Measurements from ENCODE around the gene PLPP4. TPM values are rescaled to one million over a fixed set of nuclear protein-coding genes. Genes with fewer than 3 reads are reported as not detected.

The PLPP4 gene
- total RNA-seq, 1 experiment from 2014 or later: 1.7 TPM

DNA sequence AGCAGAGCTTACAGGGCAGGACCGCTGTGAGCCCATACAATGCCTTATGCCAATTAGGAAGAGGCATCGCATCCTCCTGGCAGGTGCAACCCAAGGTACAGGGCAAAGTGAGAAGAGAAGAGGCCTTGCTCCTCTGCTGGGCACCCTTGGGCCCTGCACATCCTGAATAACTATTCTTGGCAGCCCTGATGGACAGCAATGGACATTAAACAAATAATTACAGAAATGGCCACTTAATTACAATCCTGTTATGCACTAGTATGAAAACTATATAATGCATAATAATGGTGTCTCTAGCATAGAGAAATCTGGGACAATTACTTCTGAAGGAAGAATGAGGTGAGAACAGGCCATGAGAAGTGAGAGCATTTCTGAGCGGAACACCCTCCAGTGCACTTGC lies 83.5 kb downstream of the PLPP4 start:
- DNase-seq (ENCODE audit: low read depth, low spot score): no peak
- in situ Hi-C loops (cut with HindIII; ENCODE audit: low pct_unique_long_range_greater_than_20kb, low sequenced_read_pairs): no loop called here

DNA sequence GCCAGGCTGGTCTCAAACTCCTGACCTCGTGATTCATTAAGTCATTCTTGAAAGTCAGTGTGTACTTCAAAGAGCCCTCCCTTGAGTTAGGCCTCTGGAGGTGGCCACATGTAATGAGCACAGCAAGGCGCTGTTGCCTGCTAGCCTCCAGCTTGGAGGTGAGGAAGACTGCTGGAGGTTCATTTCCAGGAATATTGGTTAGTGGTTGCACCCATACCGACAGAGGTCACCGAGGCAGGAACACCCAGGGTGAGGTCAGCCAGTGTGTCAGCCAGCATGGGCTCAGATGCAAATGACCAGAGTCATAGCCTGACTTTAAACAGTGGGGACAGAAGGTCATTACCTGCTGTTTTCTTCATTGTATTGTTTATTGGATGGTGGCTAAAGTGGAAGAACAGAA lies 85.0 kb downstream of the PLPP4 start:
- in situ Hi-C loops (cut with HindIII; ENCODE audit: low pct_unique_long_range_greater_than_20kb, low sequenced_read_pairs): no loop called here
- DNase-seq (ENCODE audit: low read depth, low spot score): no peak

DNA sequence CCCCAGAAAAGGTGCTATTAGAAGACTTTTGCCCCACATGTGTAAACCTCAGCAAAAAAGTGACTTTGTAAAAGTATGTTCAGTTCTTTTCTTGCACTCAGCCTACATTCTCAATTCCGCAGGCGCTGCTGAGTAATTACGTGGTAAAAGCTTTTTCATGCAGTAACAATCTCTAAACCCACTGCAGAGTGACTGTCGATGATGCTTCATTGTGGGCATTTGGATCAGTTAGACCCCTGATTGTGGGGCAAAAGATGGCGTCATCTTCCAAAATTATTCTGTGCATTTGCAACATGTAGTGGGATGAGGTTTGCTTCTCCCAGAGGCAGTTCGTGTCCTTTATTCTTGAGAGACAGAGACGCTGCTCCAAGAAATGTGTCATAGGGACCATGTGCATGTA lies 85.6 kb downstream of the PLPP4 start:
- DNase-seq (ENCODE audit: low read depth, low spot score): no peak
- in situ Hi-C loops (cut with HindIII; ENCODE audit: low pct_unique_long_range_greater_than_20kb, low sequenced_read_pairs): no loop called here

DNA sequence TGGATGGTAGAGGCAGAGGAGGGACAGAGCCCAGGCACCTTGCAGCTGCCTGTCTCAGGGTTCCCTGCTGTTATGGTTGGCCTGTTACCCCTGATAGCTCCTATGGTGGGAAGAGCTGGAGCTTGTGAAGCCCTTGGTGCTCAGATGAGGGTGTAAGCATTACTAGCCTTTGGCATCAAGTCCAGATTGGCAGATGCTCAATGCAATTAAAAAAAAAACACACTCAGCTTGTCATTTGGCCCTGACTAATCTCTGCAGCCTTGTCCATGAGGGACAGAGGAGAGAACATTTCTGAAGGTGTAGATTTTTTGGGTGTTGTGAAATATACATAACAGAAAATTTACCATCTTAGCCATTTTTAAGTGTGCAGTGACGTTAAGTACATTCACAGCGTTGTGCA lies 86.3 kb downstream of the PLPP4 start:
- in situ Hi-C loops (cut with HindIII; ENCODE audit: low pct_unique_long_range_greater_than_20kb, low sequenced_read_pairs): no loop called here
- no peak for DNase-seq (ENCODE audit: low read depth, low spot score)

DNA sequence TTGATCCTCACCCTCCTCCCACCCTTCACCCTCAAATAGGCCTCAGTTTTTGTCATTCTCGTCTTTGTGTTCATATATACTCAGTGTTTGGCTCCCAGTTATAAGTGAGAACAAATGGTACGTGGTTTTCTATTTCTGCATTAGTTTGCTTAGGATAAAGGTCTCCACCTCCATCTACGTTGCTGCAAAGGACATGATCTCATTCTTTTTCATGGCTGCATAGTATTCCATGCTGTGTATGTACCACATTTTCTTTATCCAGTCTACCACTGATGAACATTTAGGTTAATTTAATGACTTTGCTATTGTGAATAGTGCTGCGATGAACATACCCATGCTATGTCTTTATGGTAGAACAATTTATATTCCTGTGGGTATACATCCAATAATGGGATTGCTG lies 91.2 kb downstream of the PLPP4 start:
- DNase-seq (ENCODE audit: low read depth, low spot score): no peak
- in situ Hi-C loops (cut with HindIII; ENCODE audit: low pct_unique_long_range_greater_than_20kb, low sequenced_read_pairs): no loop called here

DNA sequence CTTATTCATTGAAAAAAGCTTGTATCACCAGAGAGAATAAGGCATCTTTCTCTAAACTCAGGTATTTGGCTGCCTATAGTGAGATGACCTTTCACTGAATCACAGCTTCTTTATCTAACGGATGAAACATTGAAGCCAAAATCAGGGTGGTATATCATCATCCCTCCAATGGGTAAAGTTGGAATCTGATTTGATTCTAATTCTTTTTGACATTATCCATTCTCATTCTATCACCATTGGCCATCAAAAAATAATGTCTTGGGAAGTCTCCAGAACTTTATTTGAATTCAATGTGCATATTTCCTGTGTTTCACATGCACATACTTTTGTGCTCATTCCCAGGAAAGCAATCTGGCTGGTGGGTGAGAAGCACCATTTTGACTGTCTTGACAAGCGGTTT lies 95.2 kb downstream of the PLPP4 start:
- DNase-seq (ENCODE audit: low read depth, low spot score): no peak
- in situ Hi-C loops (cut with HindIII; ENCODE audit: low pct_unique_long_range_greater_than_20kb, low sequenced_read_pairs): no loop called here

DNA sequence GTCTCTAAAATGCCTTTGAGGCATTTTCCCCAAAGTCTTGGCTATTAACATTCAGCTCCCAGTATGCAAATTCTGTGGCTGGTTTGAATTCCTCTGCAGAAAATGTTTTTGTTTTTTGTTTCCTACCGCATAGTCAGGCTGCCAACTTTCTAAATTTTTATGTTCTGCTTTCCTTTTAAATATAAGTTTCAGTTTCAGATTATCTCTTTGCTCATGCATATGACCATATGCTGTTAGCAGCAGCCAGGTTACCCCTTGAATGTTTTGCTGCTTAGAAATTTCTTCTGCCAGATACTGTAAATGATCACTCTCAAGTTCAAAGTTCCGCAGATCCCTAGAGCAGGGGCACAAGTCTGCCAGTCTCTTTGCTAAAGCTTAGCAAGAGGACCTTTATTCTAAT lies 96.9 kb downstream of the PLPP4 start:
- no peak for DNase-seq (ENCODE audit: low read depth, low spot score)
- in situ Hi-C loops (cut with HindIII; ENCODE audit: low pct_unique_long_range_greater_than_20kb, low sequenced_read_pairs): no loop called here

DNA sequence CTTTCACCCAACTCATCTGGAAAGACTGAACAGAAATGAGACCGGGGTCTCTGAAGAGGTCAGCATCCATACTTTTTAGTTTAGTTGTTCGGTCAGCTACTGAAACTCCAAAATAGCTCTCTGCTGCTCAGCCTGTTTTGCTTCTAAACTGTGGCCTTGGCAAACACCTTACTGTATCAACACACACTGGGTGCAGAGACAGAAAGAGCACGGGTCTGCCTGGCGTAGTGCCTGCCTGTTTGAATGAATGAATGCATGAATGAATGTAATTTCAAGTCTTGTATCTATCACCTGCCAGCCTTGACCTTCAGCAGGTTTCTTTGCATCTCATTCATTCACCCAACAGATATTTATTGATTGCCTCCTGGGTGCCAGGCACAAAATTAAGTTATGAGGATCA lies 98.4 kb downstream of the PLPP4 start:
- in situ Hi-C loops (cut with HindIII; ENCODE audit: low pct_unique_long_range_greater_than_20kb, low sequenced_read_pairs): no loop called here
- no peak for DNase-seq (ENCODE audit: low read depth, low spot score)

DNA sequence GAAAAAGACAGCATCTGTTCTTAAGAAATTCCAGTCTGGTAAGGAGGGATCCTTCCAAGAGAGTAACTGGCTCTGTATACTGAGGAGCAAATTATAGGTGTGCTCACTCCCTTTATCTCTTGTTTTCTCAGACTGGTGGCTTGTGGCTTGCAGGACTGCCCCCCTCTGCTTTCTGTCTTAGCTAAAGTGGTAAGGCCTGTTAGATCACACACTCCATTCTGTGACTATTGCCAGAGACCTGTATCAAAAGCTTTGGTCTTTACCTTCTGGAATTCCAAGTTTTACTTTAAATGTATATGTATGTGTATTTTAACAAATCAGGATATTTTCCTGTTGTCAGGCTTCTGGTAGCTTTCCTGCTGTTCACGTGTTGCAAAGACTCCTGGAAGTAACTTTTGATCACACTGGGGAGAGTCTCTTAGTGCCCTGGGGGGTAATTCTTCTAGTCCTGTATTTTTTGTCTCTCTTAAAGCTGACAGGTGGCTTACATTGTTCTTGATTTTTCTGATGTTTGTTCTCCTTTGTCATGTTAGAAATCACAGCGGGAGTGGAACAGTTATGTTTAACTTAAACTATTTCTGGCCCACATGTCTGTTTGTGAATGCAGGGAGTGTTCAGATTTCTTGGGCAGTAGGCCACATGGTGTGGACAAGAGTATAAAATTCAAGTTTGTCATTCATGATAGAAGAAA lies 99.0 kb downstream of the PLPP4 start:
- in situ Hi-C loops (cut with HindIII; ENCODE audit: low pct_unique_long_range_greater_than_20kb, low sequenced_read_pairs): no loop called here
- DNase-seq (ENCODE audit: low read depth, low spot score): no peak

DNA sequence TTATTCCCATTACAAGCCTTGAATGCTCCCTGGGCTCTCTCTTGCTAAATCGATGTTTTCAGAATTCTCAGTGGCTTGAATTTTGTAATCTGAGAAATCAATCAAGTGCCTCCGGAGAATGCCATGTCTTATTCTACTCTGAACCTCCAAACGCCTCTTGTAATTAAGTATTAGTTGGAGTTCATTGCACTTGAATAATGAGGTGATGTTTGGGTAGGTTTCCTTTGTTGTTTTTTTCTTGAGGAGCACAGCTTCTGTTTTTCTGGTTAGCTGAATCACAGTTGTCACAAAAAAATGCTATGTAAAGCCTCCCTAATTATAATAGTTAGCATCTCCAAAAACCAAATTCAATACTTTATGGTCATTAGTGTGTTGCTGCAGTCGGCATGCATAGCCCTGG lies 100.3 kb downstream of the PLPP4 start:
- DNase-seq (ENCODE audit: low read depth, low spot score): no peak
- in situ Hi-C loops (cut with HindIII; ENCODE audit: low pct_unique_long_range_greater_than_20kb, low sequenced_read_pairs): no loop called here

DNA sequence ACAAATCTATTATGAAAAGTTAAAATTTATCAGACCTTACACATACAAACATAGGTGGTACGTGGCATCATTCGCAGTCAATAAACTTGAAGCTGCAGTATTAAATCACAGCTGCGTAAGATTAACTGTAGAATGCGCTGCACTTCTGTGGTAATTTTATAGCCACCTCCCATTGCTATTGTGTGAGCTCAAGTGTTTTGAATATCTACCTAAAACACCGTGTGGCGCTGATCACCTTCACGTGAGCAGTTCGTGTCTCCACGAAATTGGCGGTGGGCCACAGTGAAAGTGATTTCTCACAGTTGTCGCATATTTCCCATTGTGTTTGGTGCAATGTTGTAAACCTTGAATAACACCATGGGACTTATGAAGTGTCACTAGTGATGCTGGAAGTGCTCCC lies 102.8 kb downstream of the PLPP4 start:
- in situ Hi-C loops (cut with HindIII; ENCODE audit: low pct_unique_long_range_greater_than_20kb, low sequenced_read_pairs): no loop called here
- no peak for DNase-seq (ENCODE audit: low read depth, low spot score)

DNA sequence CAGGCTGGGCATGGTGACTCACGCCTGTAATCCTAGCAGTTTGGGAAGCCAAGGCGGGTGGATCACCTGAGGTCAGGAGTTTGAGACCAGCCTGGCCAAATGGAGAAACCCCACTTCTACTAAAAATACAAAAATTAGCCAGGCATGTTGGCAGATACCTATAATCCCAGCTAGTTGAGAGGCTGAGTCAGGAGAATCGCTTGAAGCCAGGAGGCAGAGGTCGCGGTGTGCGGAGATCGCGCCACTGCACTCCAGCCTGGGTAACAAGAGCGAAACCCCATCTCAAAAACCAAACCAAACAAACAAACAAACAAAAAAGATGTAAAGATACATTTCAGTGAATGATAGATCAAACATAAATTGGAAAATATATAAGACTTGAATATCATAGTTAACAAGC lies 105.9 kb downstream of the PLPP4 start:
- no peak for DNase-seq (ENCODE audit: low read depth, low spot score)
- in situ Hi-C loops (cut with HindIII; ENCODE audit: low pct_unique_long_range_greater_than_20kb, low sequenced_read_pairs): no loop called here

DNA sequence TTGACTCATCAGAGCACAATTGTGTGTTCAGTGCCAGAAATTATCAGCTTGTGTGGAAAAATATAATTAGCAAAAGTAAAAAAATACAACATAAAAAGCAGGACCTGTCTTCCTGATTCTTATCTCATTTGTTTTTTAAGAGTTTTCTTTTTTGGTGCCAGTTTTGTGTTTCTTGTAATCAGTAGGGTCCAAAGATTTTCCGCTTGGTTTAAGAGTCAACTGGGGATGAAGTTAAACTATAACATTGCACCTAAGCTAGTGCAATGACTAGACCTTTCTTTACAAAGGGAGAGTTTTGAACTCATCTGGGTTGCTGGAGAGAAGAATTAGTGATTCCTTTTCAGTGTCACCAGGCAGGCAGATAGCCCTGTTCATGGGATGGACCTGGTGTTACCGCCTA lies 113.4 kb downstream of the PLPP4 start:
- DNase-seq (ENCODE audit: low read depth, low spot score): no peak
- in situ Hi-C loops (cut with HindIII; ENCODE audit: low pct_unique_long_range_greater_than_20kb, low sequenced_read_pairs): no loop called here

DNA sequence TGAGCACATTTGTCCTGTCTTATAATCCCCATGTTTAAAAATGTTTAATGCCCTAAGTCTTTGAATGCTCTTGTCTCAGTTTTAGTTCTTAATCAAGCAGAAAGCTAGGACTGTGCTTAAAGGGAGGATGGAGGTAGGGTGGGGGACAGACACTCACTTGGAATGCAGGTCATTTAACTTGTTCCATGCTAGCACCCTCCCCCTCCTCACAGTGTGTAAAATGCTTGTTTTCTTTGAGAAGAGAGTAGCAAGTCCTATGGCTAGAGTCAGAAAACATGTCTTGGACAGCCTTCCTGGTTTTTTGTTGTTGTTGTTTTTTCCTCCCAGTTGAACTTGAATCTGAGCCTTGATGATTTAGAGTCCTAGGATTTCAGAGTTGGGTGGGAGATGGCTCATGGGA lies 114.2 kb downstream of the PLPP4 start:
- in situ Hi-C loops (cut with HindIII; ENCODE audit: low pct_unique_long_range_greater_than_20kb, low sequenced_read_pairs): no loop called here

DNA sequence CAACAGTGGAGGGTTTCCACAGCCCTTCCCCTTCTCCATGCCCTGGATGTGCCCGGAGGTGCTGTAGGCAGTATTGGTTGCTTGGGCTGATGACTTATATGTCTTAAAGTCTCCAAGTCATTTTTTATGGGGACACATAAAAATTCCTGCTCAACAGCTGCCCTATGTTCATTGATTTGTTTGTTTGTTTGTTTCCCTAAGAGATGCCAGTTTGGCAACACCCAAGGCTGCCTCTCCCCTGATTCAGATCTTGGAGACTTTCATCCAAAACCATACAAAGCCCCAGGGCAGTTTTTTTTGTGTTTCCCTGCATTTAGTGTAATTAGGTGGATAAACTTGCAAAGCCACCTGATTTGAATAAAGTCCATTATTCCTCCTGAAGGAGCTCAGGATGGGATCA lies 115.3 kb downstream of the PLPP4 start:
- in situ Hi-C loops (cut with HindIII; ENCODE audit: low pct_unique_long_range_greater_than_20kb, low sequenced_read_pairs): no loop called here
- no peak for DNase-seq (ENCODE audit: low read depth, low spot score)

More for the DNA sequence above, 114.2 kb downstream of the PLPP4 start:
- no peak for DNase-seq (ENCODE audit: low read depth, low spot score)

DNA sequence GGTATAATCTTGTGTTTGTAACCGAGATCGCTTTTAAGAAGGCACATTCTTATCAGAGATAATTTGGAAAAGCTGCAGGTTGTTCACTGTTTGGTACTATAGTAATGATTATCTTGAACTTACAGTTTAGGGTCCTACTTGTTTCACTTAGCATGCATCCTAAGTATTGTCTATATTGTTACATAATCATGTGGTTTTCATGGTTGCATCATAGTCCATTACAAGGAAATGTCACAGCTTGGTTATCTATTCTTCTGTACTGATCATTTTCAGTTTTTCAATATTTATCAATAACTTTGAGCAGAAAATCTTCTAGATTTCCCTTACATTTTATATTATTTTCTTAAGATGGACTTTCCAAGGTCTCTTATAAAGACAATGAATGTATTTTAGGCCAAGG lies 116.3 kb downstream of the PLPP4 start:
- no peak for DNase-seq (ENCODE audit: low read depth, low spot score)
- in situ Hi-C loops (cut with HindIII; ENCODE audit: low pct_unique_long_range_greater_than_20kb, low sequenced_read_pairs): no loop called here

DNA sequence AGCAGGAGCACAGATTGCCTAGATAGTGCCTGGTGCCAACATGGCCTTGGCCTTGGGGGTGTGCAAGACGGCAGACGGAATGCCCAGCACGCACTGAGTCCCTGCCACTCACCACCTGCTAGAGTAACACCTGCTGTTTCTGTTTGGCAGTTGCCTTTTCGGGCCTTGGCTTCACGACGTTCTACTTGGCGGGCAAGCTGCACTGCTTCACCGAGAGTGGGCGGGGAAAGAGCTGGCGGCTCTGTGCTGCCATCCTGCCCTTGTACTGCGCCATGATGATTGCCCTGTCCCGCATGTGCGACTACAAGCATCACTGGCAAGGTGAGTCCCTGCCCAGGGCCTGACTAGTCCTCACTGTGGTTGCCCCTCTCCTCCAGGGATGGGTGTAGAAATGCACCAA lies 118.0 kb downstream of the PLPP4 start:
- no peak for DNase-seq (ENCODE audit: low read depth, low spot score)
- in situ Hi-C loops (cut with HindIII; ENCODE audit: low pct_unique_long_range_greater_than_20kb, low sequenced_read_pairs): no loop called here

DNA sequence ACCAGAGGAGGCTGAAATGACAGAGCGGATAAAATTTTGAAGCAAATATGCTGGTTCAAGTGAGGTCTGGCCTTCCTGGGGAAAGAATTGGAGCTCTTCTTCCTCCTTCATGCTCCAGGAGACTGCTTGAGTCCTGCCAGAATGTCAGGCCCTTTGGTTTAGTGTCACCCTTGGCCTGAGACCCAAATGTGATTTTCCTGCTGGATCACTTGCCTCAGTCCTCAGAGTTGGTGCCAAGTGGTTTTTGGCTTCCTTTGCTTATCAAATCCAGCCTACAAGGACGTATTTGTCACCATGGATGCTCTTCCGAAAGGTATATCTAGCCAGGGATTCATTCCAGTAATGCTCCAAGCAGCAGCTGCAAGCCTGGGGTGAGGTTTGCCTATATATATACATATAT lies 118.4 kb downstream of the PLPP4 start:
- in situ Hi-C loops (cut with HindIII; ENCODE audit: low pct_unique_long_range_greater_than_20kb, low sequenced_read_pairs): no loop called here
- DNase-seq (ENCODE audit: low read depth, low spot score): no peak

DNA sequence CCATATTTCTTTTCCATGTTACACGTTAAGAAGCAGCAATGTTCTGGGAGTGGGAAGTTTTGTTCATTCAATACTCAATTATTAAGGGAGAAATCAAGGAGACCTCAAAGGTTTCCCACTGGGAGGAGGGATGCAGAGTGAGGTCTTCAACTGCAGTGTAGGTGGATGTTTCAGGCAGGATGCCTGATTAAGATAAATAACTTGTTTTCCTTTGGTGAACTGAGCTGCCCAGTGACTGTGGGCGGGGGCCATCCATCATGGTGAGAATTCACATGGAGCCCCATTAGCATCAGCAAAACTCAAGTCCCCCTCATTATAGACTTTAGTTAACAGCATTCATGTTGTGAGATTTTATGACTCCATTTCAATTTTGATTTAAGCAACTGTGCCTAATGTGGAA lies 121.1 kb downstream of the PLPP4 start:
- in situ Hi-C loops (cut with HindIII; ENCODE audit: low pct_unique_long_range_greater_than_20kb, low sequenced_read_pairs): no loop called here
- DNase-seq (ENCODE audit: low read depth, low spot score): no peak

DNA sequence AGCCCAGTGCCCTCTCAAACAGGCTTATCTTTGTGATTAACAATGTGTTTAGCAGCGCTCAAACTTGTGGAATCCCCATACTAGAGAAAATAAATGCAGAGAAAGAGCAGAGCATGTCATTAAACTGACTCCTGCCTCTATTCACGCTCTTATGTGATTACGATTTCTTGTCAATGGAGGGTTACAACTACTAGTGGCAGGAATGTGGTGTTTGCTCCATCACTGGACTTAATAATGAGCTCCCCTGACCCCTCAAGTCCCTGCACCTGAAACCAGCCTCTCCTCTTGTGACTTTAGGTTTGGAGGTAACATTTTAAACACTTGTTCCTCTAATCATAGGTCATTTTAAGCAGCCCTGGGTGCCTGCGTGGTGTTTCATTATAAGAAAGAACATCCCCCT lies 121.9 kb downstream of the PLPP4 start:
- no peak for DNase-seq (ENCODE audit: low read depth, low spot score)
- in situ Hi-C loops (cut with HindIII; ENCODE audit: low pct_unique_long_range_greater_than_20kb, low sequenced_read_pairs): no loop called here

All from SK-MEL-5 (cell line).